Panc1 (cell line): Measurements from ENCODE around the gene LY9.

Experiments used
- TCF7L2 ChIP-seq: IDR thresholded peaks from 2 replicates; pipeline ENCODE4 v1.6.1; 2011; ENCODE audit warnings: mild to moderate bottlenecking, low read depth, low read length, inconsistent platforms
- TF ChIP-seq, protein P1 (sequence below): fragments of 450-650 bp; IDR thresholded peaks from 2 replicates; pipeline ENCODE4 v1.5.1; 2017; ENCODE audit warnings: mild to moderate bottlenecking
- TF ChIP-seq, protein P2 (sequence below), 2 experiments: IDR thresholded peaks; 2 replicates each; pipeline ENCODE4 v1.6.1; 2011 to 2012; ENCODE audit warnings: low read depth in 2 of 2, control low read depth in 1 of 2, low read length in 1 of 2, mild to moderate bottlenecking in 1 of 2, moderate library complexity in 1 of 2; ENCODE audit not compliant: insufficient read depth in 1 of 2

DNA sequence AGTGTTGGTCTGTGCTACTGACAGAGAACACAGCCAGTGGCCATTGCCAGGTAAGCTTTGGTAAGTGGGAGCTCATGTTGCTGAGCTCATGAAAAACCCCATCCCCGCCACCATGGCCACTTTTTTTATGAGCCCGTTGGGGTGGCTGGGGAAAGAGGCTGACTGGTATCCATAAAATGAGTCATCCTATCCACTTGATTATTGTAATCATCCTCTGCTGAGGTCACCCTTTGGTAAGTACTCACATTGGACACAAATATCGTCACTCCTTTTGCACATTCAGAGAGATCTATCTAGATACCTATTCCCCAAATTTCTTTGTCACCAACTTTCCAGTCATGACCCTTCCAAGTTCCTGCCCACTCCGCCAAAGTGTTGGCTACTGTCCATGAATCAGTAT lies 34.9 kb upstream of the LY9 start:
- TF ChIP-seq, protein P1, sequence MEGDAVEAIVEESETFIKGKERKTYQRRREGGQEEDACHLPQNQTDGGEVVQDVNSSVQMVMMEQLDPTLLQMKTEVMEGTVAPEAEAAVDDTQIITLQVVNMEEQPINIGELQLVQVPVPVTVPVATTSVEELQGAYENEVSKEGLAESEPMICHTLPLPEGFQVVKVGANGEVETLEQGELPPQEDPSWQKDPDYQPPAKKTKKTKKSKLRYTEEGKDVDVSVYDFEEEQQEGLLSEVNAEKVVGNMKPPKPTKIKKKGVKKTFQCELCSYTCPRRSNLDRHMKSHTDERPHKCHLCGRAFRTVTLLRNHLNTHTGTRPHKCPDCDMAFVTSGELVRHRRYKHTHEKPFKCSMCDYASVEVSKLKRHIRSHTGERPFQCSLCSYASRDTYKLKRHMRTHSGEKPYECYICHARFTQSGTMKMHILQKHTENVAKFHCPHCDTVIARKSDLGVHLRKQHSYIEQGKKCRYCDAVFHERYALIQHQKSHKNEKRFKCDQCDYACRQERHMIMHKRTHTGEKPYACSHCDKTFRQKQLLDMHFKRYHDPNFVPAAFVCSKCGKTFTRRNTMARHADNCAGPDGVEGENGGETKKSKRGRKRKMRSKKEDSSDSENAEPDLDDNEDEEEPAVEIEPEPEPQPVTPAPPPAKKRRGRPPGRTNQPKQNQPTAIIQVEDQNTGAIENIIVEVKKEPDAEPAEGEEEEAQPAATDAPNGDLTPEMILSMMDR = no peak
- TF ChIP-seq, protein P2, sequence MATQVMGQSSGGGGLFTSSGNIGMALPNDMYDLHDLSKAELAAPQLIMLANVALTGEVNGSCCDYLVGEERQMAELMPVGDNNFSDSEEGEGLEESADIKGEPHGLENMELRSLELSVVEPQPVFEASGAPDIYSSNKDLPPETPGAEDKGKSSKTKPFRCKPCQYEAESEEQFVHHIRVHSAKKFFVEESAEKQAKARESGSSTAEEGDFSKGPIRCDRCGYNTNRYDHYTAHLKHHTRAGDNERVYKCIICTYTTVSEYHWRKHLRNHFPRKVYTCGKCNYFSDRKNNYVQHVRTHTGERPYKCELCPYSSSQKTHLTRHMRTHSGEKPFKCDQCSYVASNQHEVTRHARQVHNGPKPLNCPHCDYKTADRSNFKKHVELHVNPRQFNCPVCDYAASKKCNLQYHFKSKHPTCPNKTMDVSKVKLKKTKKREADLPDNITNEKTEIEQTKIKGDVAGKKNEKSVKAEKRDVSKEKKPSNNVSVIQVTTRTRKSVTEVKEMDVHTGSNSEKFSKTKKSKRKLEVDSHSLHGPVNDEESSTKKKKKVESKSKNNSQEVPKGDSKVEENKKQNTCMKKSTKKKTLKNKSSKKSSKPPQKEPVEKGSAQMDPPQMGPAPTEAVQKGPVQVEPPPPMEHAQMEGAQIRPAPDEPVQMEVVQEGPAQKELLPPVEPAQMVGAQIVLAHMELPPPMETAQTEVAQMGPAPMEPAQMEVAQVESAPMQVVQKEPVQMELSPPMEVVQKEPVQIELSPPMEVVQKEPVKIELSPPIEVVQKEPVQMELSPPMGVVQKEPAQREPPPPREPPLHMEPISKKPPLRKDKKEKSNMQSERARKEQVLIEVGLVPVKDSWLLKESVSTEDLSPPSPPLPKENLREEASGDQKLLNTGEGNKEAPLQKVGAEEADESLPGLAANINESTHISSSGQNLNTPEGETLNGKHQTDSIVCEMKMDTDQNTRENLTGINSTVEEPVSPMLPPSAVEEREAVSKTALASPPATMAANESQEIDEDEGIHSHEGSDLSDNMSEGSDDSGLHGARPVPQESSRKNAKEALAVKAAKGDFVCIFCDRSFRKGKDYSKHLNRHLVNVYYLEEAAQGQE (IDR thresholded peaks at IDR 0.05; ENCODE audit: insufficient read depth in 1 of 2, low read depth in 2 of 2, low read length in 1 of 2) = no peak
- no peak for TF ChIP-seq TCF7L2
